IMR-90 (cell line): Measurements from ENCODE around the gene DCDC1.

ENCODE experiments used
- BHLHE40 ChIP-seq: fragments of 150-350 bp; IDR thresholded peaks from 2 replicates; pipeline ENCODE4 v1.6.1; 2016; ENCODE audit warnings: mild to moderate bottlenecking, low read depth, low read length
- CEBPB ChIP-seq: IDR thresholded peaks from 2 replicates; pipeline ENCODE4 v1.6.1; 2012; ENCODE audit warnings: low read depth, low read length, improper control_type of control experiment
- CHD1 ChIP-seq: IDR thresholded peaks from 2 replicates; pipeline ENCODE4 v1.6.1; 2012; ENCODE audit warnings: low read depth, low read length, improper control_type of control experiment
- MAFK ChIP-seq: IDR thresholded peaks from 2 replicates; pipeline ENCODE4 v1.6.1; 2012; ENCODE audit warnings: low read depth, low read length, improper control_type of control experiment
- MAZ ChIP-seq: IDR thresholded peaks from 2 replicates; pipeline ENCODE4 v1.6.1; 2012; ENCODE audit warnings: low read depth, mild to moderate bottlenecking, low read length, improper control_type of control experiment, moderate library complexity, borderline replicate concordance
- MXI1 ChIP-seq: IDR thresholded peaks from 2 replicates; pipeline ENCODE4 v1.6.1; 2012; ENCODE audit warnings: low read depth, mild to moderate bottlenecking, low read length, moderate library complexity, borderline replicate concordance
- POLR2A ChIP-seq: IDR thresholded peaks from 2 replicates; pipeline ENCODE4 v1.6.1; 2012; ENCODE audit warnings: mild to moderate bottlenecking, low read depth, low read length
- RAD21 ChIP-seq: IDR thresholded peaks from 2 replicates; pipeline ENCODE4 v1.6.1; 2012; ENCODE audit warnings: low read length, improper control_type of control experiment
- RCOR1 ChIP-seq: IDR thresholded peaks from 2 replicates; pipeline ENCODE4 v1.6.1; 2012; ENCODE audit warnings: mild to moderate bottlenecking, low read length, improper control_type of control experiment; ENCODE audit not compliant: insufficient replicate concordance
- SMC3 ChIP-seq: fragments of 150-350 bp; IDR thresholded peaks from 2 replicates; pipeline ENCODE4 v1.6.1; 2016; ENCODE audit warnings: low read depth, mild to moderate bottlenecking, antibody characterized with exemption, low read length, moderate library complexity
- TF ChIP-seq, protein P1 (sequence below): conservative IDR thresholded peaks from 2 replicates; pipeline ENCODE4 v1.5.1; 2012; ENCODE audit warnings: mild to moderate bottlenecking, low read depth, low read length, improper control_type of control experiment
- TF ChIP-seq, protein P2 (sequence below): fragments of 150-350 bp; IDR thresholded peaks from 2 replicates; pipeline ENCODE4 v1.6.1; 2016; ENCODE audit warnings: low read depth, mild to moderate bottlenecking, low read length, moderate library complexity, borderline replicate concordance

DNA sequence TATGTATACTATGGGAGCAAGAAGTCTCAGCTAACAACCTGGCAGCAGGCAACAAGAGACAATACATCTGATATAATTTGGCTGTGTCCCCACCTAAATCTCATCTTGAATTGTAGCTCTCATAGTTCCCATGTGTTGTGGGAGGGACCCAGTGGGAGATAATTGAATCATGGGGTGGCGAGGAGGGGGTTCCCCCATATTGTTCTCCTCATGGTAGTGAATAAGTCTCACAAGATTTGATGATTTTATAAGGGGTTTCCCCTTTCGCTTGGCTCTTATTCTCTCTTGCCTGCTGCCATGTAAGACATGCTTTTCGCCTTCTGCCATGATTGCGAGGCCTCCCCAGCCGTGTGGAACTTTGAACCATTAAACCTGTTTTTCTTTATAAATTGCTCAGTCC lies 6.3 kb upstream of the DCDC1 start:
- TF ChIP-seq, protein P1, sequence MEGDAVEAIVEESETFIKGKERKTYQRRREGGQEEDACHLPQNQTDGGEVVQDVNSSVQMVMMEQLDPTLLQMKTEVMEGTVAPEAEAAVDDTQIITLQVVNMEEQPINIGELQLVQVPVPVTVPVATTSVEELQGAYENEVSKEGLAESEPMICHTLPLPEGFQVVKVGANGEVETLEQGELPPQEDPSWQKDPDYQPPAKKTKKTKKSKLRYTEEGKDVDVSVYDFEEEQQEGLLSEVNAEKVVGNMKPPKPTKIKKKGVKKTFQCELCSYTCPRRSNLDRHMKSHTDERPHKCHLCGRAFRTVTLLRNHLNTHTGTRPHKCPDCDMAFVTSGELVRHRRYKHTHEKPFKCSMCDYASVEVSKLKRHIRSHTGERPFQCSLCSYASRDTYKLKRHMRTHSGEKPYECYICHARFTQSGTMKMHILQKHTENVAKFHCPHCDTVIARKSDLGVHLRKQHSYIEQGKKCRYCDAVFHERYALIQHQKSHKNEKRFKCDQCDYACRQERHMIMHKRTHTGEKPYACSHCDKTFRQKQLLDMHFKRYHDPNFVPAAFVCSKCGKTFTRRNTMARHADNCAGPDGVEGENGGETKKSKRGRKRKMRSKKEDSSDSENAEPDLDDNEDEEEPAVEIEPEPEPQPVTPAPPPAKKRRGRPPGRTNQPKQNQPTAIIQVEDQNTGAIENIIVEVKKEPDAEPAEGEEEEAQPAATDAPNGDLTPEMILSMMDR = no peak
- TF ChIP-seq MAZ (no peak), BHLHE40 (no peak), MXI1 (no peak), RAD21 (no peak), SMC3 (no peak), CHD1 (no peak), POLR2A (no peak), CEBPB (no peak), MAFK (no peak), RCOR1 (no peak)
- TF ChIP-seq, protein P2, sequence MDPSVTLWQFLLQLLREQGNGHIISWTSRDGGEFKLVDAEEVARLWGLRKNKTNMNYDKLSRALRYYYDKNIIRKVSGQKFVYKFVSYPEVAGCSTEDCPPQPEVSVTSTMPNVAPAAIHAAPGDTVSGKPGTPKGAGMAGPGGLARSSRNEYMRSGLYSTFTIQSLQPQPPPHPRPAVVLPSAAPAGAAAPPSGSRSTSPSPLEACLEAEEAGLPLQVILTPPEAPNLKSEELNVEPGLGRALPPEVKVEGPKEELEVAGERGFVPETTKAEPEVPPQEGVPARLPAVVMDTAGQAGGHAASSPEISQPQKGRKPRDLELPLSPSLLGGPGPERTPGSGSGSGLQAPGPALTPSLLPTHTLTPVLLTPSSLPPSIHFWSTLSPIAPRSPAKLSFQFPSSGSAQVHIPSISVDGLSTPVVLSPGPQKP = no peak
